A172 (cell line): ENCODE results near the gene ATP1A2. TPM values are rescaled to one million over a fixed set of nuclear protein-coding genes. Genes with fewer than 3 reads are reported as not detected.
A peak's percentile ranks its signal among the peaks of the same experiment; 100 is the strongest.
"Not testable (repeated sequence)": the region's sequence is repeated elsewhere in the genome, so short reads cannot be mapped to it uniquely, and the experiment has no call there.

Source experiments
- DNase-seq: peaks from one replicate; pipeline ENCODE4 v3.0.0-alpha.2; 2015; ENCODE audit warnings: low spot score
- total RNA-seq: library from RNA; depleted of rRNA; stranded (reverse); fragments of >200 nt; shearing (Covaris generic); gene quantifications from 2 replicates; pipeline ENCODE4 v1.2.3, GENCODE V29; 2014

Gene ATP1A2
- total RNA-seq, 1 experiment from 2014 or later, result 0.22 TPM

DNA sequence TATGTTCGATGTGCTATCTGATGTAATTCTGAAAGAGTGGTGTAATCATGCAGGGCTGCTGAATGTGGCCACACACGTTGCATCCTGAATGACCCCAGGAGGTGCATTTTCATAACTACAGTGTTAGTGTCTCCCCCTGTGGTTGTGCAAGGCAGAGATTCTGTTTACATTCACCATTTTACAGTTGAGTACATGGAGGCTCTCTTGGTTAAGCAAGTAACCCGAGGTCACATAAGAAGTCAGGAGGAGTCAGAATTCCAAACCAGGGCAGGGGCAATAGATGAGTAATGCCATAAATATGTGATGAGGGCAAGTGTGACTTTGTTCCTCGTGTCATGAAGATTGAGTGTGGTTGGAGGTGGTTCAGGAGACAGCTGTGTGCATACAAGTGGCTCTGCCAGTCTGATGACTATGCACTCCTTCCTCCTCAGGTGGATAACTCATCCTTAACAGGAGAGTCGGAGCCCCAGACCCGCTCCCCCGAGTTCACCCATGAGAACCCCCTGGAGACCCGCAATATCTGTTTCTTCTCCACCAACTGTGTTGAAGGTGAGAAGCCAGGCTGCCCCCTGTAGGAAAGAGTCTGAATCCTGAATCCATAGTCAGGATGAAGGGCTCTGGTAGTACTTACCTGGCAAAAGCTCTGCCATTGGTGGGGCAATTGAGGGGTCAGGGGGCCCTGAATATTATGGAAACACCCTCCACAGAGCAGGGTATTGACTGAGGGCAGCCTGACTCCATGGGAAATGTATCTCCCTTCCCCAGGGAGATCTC is 9.3 kb downstream of the ATP1A2 start:
- peak; percentile 100 for DNase-seq

DNA sequence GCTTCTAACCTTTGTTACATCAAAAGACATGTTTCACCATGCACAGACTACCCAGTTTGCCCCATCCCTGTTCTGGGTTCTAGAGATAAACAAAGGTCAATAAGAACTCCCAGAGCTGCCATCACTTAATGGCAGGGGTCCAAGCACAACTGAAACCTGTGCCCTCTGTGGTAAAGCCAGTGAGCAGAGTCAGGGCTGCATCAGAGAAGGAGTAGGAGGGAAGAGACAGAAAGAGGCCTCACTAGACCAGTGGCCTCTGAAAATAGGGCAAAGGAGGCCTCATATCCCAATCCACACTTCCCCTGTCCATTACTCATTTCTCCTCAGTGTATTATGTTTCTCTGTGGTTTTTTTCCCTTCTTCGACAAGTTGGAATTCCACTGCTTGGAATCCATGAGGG is 10.2 kb downstream of the ATP1A2 start:
- peak; percentile 86 for DNase-seq

DNA sequence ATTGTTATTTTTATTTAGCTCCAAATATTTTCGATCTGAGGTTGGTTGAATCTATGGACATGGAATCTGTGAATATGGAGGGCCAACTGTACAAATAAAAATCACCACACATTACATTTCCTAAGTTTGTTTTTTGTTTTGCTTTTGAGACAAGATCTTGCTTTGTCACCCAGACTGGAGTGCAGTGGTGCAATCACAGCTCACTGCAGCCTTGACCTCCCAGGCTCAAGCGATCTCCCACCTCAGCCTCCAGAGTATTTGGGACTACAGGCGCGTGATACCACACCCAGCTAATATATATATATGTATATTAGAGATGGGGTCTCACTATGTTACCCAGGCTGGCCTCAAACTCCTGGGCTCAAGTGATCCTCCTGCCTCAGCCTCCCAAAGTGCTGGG is 10.8 kb downstream of the ATP1A2 start:
- DNase-seq, result not testable (repeated sequence)

DNA sequence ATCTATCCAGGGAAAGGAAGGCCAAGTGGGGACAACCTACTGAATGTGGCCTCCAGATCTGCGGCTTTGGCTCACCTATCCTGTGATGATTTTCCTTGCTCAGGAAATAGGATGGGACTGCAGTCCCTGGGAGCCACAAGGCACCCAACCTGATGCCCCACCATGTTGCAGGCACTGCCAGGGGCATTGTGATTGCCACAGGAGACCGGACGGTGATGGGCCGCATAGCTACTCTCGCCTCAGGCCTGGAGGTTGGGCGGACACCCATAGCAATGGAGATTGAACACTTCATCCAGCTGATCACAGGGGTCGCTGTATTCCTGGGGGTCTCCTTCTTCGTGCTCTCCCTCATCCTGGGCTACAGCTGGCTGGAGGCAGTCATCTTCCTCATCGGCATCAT is 11.8 kb downstream of the ATP1A2 start:
- no peak for DNase-seq

DNA sequence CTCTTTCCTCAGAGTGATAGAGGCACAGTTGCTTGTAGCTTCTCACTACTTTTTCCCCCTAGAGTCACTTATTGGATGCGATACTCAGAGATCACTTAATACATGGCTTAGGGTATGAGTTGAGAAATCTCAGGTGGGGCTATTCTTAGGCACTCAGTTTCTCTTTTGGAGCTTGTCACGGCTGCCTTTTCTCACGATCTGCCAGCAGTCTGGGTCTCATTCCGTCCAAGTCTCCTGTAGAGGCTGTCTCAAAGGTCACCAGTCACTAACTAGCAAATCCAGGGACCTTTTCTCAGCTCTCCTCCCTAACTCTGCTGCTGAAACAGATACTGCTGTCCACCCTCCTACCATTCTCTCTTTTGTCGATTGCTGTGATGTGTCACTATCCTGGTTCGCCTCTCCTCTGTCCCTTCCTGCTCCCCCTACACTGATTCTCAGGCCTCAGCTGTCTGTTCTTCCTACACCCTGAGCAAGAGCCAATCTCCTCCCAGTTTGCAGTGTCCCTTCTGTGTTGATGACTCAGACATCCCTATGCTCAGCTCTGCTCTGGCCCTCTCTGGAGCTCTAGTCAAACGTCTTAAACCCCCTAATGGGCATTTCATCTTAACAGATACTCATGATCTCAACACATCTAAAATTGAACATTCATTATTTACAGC is 12.4 kb downstream of the ATP1A2 start:
- peak; percentile 90 for DNase-seq

DNA sequence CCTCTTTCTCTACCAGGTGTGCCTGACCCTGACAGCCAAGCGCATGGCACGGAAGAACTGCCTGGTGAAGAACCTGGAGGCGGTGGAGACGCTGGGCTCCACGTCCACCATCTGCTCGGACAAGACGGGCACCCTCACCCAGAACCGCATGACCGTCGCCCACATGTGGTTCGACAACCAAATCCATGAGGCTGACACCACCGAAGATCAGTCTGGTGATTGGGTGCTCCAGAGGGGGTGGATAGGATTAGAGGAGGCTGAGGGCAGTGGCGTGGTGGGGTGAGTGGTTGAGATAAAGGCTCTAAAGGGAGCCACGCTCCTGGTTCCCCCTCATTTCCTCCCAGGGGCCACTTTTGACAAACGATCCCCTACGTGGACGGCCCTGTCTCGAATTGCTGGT is 13.1 kb downstream of the ATP1A2 start:
- no peak for DNase-seq

DNA sequence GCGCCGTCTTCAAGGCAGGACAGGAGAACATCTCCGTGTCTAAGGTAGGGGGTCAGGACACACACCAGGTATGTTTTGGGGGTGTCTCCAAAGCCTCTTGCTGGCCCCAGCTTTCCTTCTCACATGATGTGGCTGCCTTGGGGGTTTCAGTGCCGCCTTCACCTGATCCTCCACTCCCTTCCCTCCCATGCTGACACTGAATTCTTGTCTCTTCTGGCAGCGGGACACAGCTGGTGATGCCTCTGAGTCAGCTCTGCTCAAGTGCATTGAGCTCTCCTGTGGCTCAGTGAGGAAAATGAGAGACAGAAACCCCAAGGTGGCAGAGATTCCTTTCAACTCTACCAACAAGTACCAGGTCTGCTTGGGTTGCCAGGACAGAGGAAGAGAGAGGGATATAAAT is 13.5 kb downstream of the ATP1A2 start:
- peak; percentile 81 for DNase-seq

DNA sequence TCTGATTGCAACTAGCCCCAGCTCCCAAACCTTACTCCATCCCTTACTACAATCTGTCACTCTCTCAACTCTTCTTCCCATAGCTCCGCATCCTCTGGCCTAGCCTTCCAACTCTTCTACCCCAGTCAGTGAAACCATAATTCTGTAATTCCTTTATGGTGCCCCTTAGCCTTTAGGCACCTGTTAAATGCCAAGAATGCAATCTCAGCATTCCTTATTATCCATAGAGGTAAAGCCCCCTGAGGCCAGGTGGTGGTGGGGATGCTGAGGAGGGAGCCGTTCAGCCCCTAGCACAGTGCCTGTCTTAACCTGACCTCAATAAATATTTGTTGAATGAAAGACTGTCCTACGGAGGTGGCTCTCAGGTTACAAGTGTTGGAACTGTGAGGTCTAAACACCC is 14.0 kb downstream of the ATP1A2 start:
- no peak for DNase-seq

DNA sequence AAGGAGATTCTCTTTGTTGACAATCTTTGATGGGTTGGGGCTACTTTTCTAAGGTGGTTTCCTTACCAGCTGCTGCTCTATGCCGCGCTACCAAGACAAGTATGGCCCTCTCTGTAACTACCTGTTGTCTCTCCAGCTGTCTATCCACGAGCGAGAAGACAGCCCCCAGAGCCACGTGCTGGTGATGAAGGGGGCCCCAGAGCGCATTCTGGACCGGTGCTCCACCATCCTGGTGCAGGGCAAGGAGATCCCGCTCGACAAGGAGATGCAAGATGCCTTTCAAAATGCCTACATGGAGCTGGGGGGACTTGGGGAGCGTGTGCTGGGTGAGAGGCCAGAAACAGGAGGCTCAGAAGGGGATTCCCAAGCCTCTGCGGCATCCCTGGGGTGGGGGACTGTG is 14.4 kb downstream of the ATP1A2 start:
- no peak for DNase-seq

DNA sequence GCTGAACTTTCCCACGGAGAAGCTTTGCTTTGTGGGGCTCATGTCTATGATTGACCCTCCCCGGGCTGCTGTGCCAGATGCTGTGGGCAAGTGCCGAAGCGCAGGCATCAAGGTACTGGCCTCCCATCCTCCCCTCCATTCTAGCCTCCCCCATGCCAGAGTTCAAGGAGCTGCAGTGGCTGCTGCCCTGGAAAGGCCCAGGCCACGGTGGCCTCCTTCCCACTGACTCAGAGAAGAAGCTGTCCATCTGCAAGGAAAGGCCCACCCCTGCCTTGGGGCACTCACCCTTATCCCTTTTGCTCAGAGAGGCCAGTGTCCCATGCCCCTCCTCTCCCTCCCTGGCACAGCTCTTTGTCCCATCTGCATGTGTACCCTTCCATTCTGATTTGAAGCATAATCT is 14.9 kb downstream of the ATP1A2 start:
- DNase-seq, result no peak

DNA sequence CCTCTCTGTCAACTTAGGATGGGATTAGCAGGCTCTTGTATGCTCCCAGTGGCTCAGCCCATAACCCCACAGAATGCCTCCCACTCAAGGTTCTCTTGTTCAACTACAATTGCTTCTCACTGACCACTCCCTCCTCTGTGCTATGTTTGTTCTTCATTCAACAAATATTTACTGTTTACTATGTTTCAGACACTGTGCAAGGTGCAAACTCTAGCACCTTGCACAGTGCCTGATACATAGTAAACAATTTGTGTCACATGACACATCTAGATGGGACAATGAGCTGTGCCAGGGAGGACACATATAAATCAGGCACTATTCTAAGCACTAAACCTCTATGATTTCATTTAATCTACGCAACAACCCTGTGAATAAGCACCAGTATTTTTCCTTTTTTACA is 15.4 kb downstream of the ATP1A2 start:
- no peak for DNase-seq

DNA sequence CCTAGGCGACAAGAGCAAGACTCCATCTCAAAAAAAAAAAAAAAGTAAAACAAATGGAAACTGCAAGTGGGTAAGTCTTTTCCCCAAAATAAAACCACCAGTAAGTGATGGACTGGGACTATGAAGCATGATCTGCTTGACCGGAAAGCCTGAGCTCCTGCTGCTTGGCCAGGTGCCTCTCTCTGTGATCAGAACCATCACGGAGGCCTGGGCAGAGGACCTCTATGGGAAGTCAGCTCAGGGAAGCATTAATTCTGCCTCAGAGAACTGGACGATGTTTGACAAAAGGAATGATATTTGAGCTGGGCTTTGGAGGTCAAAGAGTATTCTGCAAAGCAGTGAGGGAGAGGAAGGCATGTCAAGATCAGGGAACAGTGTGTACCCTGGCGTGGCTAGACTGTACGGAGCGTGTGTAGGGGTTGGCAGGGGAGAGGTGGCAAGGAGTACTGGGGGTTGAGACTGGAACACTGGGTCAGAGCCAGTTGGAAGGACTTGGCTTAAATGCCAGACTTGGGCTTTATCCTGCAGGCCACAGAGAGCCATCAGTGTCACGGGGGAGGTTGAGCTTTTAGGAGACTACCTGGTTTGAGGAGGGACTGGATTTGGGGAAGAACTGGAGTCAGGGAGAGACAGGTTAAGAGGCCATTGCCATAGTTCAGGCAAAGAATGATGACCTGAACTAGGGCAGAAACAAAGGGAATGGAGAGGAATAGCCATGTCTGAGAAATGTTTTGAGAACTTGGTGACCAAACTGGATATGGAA is 16.4 kb downstream of the ATP1A2 start:
- no peak for DNase-seq

DNA sequence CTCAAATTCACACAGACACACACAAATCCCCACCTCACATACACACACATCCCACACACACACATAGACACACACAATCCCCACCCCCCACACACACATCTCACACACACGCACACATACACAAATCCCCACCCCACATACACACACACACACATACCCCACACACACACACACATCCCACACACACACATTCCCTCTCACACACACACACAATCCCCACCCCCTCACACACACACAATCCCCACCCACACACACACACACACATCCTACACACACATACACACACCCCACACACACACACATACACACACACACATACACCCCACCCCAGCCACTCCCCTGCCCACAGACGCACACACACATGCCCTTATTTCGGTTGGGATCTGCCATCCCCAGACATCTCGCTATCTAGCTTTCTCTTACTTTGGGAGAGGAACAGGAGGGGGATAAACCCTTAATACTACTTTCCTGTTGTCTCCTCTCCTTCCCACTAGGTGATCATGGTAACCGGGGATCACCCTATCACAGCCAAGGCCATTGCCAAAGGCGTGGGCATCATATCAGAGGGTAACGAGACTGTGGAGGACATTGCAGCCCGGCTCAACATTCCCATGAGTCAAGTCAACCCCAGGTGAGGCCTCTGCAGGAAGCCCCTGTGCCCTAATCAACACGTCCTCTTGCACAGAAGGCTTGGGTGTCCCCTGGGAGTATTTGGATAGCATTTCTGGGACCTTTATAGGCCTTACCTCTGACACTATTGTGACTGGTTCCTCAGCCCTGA is 18.6 kb downstream of the ATP1A2 start:
- no peak for DNase-seq

DNA sequence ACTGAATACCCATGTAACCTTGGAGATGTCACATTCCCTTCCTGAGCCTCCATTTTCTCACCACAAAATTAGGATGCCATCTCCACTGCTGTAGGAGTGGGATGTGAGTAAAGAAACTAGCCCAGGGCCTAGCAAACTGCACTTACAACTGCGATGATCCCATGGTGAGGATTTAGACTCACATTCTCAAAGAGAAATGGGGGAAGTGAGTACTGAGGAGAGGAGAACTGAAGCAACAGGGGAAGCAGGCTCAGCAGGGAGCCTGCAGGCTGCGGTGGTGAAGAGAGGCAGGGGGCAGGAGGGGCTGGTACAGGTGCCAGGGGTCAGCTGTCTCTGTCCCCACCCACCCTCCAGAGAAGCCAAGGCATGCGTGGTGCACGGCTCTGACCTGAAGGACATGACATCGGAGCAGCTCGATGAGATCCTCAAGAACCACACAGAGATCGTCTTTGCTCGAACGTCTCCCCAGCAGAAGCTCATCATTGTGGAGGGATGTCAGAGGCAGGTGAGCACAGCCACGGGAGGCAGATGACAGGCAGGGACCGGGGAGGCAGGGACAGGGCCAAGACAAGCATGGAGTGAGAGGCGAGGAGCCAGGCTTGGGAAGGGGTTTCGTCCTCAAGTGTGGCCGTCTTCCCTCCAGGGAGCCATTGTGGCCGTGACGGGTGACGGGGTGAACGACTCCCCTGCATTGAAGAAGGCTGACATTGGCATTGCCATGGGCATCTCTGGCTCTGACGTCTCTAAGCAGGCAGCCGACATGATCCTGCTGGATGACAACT is 19.4 kb downstream of the ATP1A2 start:
- DNase-seq, result no peak

DNA sequence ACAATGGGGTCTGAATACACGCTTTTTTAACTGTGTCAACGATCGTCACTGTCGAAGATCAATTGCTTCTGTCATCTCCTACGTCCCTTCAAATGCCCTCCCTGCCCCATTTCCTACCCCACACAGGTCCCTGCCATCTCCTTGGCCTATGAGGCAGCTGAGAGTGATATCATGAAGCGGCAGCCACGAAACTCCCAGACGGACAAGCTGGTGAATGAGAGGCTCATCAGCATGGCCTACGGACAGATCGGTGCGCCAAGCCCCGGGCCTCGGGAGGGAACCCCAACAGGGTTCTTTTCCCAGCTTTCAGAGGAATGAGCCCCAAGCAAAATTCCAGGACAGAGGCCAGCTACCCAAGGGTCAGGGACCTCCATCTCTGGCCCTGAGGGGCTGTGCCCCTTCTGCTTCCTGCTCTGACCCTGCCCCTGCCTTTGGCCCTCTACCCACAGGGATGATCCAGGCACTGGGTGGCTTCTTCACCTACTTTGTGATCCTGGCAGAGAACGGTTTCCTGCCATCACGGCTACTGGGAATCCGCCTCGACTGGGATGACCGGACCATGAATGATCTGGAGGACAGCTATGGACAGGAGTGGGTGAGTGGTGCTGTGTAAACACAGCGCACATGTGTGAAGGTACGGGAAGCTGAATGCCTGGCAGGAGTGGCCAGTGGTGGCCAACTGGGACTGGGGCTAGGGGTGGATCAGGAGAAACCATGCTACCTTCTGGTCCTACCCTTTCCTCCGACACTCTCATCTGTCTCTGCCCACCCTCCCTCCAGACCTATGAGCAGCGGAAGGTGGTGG is 20.8 kb downstream of the ATP1A2 start:
- no peak for DNase-seq

DNA sequence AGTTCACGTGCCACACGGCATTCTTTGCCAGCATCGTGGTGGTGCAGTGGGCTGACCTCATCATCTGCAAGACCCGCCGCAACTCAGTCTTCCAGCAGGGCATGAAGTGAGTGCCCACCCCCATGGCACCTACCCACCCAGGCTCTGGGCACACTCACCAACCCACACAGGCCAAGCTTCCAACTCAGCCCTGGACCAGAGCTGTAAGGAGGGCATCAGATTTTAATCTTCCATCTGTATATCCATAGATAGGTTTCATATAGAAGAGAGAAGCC is 21.3 kb downstream of the ATP1A2 start:
- DNase-seq, result no peak

DNA sequence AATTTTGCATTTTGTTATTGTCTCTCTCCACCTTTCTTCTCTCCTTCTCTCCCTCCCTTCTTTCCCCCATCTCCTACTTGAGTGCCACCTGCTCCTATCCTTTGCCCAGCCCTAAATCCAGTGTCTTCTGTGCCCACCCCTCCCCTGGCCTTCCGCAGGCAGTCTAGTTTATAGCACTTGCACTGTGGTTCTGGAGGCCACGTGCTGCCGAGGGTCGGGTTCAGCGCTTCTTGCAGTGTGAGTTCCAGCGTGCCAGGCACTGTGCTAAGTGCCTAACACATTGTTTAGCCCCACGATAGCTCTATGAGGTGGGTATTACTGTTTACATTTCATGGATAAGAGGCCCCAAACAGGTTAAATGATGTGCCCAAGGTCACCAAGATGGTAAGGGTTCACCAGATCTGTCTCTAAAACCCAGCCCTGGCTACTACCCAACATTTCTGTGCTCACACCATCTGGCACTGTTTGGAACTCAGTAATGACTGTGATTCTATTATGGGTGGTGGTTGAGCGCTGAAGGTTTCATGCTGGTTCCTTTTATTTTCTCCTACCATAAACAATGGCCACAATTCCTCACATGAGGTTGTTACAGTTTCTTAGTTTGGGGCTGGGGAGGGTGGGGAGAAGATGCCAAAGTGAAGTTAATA is 21.8 kb downstream of the ATP1A2 start:
- no peak for DNase-seq

DNA sequence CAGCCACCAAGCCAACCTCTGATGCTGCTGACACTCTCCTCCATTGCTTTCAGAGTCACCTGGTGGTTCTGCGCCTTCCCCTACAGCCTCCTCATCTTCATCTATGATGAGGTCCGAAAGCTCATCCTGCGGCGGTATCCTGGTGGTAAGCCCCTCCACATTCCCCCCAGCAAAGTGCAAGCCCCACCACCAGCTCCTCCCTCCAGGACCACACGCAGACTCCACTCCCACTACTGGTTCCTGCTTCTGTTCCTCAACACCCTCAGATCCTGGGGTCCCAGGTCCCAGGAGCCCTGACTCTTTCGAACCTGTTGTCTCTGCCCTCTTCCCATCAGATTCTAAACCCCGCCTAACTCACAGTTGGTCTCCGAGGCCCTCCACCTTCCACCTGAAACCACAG is 24.3 kb downstream of the ATP1A2 start:
- no peak for DNase-seq

DNA sequence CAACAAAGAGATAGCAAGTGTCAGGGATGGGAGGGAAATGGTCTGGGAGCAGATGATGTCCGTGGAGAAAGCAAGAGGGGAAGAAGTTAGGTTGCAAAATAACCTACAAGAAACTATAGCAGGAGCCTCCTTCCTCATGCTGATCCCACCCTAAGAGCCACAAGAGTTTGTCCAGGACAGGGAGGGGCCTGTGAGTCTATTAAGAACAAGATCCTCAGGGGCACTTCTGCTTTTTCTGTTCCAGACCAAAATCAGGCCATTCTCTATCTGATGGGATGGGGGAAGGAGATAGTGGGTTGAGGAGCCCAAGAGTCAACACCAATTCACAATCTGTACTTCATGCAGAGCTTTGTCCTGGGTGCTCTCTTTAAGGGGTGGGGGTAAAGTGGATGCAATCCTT is 28.1 kb downstream of the ATP1A2 start:
- DNase-seq, result no peak

DNA sequence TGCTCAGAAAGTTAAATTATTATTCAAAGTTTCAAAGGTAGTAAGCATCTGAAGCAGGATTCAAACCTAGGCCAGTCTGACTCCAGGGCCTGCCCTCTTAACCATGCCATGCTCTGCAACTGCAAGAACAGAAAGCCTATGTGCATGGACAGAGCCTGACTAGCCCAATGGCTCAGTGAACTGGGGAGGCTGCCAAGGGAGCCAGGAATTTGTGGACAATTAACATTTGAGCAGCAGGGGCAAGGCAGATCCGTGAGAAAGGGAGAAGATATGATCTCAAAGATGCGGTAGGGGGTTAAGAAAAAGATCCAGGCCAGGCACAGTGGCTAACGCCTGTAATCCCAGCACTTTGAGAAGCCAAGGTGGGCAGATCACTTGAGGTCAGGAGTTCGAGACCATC is 29.4 kb downstream of the ATP1A2 start:
- no peak for DNase-seq
